Gastroesophageal sphincter (tissue), 3 donors: ENCODE data around the gene ARID1B.

Experiments used
- EP300 ChIP-seq: sonication (generic); formaldehyde crosslinking; IDR thresholded peaks from one replicate; pipeline ENCODE4 v1.6.1; 2017; ENCODE audit warnings: antibody characterized with exemption, mild to moderate bottlenecking
- POLR2A ChIP-seq, 2 donors: fragments of 450-650 bp; IDR thresholded peaks; one replicate each; pipeline ENCODE4 v1.6.1; 2017; ENCODE audit warnings: antibody characterized with exemption in 2 of 2, mild to moderate bottlenecking in 2 of 2, moderate library complexity in 1 of 2
- POLR2AphosphoS5 ChIP-seq: sonication (generic); formaldehyde crosslinking; IDR thresholded peaks from one replicate; pipeline ENCODE4 v1.6.1; 2017; ENCODE audit warnings: antibody characterized with exemption
- TF ChIP-seq, protein P1 (sequence below), 4 experiments: fragments of 200-600 bp in 2 of 4; fragments of 450-650 bp in 2 of 4; sonication (generic) in 1 of 4; IDR thresholded peaks; one replicate each; pipeline ENCODE4 v1.5.1; 2017 to 2019; ENCODE audit warnings: antibody characterized with exemption in 4 of 4, mild to moderate bottlenecking in 2 of 4, moderate library complexity in 2 of 4

DNA sequence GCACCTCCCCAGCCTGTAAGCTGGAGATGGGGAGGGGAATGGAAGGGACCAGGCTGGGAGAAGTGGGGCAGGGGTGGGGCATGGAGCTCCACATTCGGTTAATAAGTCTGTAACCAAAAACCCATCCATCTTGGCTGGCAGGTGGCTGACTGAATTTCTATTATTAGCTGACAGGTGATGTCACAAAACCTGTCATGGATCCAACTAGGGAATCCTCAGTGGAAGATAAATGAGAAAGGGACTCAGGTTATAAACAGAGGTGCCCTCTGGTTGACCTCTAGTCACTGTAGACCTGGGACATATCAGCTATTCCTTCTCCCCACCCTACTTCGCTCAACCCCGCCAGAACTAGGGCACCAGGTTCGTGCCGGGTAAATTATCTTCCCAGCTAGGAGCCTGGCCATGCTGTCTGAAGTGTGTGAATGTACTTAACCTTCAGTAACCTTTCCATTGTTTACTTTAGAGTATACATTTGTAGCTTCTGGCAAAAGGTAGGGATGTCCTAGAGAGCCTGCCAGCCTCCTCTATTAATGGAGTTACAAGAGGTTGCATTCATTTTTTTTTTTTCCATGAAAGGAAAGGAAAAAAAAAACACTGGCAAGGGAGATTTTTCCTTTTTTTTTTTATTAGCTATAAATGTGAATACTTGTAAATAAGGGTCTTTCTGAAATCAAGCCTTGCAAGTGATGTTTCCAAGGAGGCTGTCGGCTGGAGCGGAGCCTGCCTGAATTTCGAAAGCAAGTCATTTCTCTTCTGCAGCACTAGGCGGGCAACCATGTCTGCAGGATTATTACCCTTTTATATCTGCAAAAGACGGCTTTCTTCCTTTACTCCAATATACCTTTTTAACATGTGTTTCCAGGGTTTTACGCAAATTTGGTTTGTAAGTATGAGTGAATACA lies 410.3 kb downstream of the ARID1B start:
- TF ChIP-seq POLR2A (IDR thresholded peaks at IDR 0.05) = no peak
- peak; percentile 36 for TF ChIP-seq POLR2AphosphoS5
- TF ChIP-seq EP300 = no peak
- TF ChIP-seq, protein P1, sequence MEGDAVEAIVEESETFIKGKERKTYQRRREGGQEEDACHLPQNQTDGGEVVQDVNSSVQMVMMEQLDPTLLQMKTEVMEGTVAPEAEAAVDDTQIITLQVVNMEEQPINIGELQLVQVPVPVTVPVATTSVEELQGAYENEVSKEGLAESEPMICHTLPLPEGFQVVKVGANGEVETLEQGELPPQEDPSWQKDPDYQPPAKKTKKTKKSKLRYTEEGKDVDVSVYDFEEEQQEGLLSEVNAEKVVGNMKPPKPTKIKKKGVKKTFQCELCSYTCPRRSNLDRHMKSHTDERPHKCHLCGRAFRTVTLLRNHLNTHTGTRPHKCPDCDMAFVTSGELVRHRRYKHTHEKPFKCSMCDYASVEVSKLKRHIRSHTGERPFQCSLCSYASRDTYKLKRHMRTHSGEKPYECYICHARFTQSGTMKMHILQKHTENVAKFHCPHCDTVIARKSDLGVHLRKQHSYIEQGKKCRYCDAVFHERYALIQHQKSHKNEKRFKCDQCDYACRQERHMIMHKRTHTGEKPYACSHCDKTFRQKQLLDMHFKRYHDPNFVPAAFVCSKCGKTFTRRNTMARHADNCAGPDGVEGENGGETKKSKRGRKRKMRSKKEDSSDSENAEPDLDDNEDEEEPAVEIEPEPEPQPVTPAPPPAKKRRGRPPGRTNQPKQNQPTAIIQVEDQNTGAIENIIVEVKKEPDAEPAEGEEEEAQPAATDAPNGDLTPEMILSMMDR (IDR thresholded peaks at IDR 0.05) = peak in 2 of 4 experiments; percentile 8 to 33
